ENCODE results near the gene CPNE6.
"Not testable (repeated sequence)": the region's sequence is repeated elsewhere in the genome, so short reads cannot be mapped to it uniquely, and the experiment has no call there.

Gene CPNE6

DNA sequence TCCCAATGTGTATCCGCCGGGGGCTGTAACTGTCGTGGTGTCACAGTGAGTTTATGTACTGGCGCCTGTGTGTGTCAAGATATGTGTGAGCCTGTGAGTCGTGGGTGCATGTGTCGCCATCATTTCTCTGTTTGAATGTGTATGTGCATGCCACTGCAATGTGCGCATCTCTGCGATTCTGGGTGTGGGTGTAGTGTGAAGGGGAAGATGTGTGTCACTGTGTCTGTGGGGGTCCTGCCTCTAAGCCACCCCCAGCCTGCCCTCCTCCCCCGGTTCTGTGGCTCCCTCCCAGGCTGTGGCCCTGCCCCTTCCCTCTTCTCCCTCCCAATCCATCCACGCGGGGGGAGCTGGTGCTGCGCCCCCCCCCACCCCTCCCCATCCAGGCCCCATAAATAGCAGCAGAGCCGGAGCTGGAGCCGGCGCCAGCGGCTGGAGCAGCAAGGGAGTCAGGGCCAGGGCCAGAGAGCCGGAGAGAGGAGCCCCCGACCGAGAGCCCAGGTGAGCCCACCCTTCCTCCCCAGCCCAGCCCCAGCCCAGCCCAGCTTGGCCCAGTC is at the start of gene CPNE6:
TSS of gene CPNE6 (plus strand) at position 419 of the 554 bp plus-strand sequence. CDS start 1,375 bp downstream, outside the sequence.
- DNase-seq (ENCODE audit: low read depth, low spot score), result no peak

DNA sequence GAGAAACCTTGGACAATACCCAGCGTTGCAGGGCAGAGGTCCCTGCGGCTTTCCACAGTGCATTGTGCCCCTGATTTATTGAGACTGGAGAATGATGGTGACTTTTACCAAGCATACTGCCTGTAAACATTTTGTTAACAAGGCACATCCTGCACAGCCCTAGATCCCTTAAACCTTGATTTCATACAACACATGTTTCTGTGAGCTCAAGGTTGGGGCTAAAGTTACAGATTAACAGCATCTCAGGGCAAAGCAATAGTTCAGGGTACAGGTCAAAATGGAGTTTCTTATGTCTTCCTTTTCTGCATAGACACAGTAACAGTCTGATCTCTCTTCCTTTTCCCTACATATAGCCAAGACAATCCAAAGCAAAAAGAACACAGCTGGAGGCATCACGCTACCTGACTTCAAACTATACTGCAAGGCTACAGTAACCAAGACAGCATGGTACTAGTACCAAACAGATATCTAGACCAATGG is 46.4 kb upstream of the CPNE6 start:
- not testable (repeated sequence) for DNase-seq (ENCODE audit: low read depth, low spot score)

DNA sequence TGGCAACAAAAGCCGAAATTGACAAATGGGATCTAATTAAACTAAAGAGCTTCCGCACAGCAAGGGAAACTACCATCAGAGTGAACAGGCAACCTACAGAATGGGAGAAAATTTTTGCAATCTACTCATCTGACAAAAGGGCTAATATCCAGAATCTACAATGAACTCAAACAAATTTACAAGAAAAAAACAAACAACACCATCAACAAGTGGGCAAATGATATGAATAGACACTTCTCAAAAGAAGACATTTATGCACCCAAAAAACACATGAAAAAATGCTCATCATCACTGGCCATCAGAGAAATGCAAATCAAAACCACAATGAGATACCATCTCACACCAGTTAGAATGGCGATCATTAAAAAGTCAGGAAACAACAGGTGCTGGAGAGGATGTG is 41.7 kb upstream of the CPNE6 start:
- DNase-seq (ENCODE audit: low read depth, low spot score), result not testable (repeated sequence)

DNA sequence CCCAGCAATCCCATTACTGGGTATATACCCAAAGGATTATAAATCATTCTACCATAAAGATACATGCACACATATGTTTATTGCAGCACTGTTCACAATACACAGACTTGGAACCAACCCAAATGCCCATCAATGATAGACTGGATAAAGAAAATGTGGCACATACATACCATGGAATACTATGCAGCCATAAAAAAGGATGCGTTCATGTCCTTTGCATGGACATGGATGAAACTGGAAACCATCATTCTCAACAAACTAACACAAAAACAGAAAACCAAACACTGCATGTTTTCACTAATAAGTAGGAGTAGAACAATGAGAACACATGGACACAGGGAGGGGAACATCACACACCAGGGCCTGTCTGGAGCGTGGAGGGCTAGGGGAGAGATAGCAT is 40.0 kb upstream of the CPNE6 start:
- DNase-seq (ENCODE audit: low read depth, low spot score), result not testable (repeated sequence)

DNA sequence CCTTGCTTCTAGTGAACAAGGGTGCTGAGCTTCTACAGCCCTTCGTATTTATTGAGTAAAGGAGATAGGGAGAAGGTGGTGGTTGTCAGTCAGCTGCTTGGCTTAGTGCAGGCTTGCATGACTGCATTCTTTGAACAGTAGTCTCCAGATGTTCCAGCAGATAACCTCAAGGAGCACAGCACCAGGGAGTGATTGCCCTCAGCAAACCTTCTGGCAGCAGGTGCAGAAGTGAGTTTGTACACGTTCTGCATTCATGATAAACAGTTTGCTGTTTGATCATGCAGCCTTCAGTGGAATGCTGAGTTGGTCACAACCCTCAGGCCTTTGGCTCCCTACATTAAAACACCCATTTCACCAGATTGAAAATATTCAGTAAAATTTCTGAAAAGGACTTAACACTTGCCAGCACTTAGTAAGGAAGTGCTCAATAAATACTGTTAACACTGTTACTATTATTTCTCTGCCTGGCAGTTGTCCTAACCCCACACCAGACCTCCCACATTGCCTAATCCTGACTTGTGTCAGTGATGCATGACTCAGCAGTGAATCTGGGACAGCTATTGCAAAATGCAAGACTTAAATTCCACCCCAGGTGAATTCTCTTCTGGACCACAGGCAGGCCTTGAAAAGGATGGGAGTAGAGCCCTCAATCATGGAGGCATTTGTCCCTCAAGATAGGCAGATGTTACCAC is 38.5 kb upstream of the CPNE6 start:
- DNase-seq (ENCODE audit: low read depth, low spot score), result no peak

DNA sequence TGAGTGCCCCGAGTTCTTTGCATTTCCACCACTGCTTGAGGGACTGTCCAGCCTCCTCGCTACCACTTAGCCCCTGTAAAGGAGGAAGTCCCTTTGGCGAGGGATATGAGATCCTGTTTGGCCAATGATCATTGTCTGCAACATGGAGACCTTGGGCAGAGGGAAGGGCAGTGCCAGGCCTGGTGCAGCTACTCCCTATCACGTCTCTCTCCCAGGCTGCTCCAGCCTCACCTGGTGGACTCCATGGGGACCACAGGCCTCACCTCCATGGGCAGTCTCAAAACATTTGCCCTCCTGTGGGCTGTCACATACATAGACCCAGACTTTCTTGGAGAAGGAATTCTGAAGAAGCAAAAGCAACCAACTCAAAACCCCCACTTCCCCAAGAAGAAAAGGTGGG is 35.6 kb upstream of the CPNE6 start:
- not testable (repeated sequence) for DNase-seq (ENCODE audit: low read depth, low spot score)

DNA sequence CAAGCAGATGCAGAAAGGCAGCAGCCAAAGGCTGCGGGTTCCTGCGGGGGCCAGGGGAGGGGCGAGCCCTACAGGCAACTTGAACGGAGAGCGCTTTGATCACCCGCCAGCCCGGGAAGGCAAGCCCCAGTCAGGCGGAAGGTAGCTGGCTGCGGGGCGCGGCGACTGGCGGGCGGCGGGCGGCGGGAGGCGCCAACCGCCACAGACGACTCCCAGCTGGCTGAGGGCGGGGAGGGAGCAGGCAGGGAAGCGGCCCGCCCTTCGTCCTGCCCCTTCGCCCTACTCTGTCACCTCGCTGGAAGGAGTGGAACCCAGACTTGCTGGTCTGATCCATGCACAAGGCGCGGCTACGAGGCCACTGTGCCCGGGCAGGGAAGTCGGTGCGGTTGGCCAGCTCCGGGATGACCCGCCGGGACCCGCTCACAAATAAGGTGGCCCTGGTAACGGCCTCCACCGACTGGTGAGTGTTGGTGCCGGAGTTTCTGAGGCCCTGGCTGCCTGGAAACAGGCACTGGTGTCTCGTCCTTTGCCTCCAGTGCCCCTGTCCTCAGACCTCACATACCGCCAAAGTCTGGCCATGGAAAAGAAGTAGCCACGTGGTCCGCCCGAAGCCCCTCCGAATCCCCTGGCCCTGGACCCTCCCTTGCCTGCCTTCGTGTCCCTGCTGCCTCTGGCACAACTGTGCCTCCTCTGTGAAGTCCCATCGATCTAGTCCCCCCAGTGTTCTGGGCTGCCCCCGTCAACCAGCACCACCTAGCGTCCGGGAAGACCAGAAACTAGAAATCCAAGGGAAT is 35.0 kb upstream of the CPNE6 start:
- peak; percentile 90 for DNase-seq (ENCODE audit: low read depth, low spot score)

DNA sequence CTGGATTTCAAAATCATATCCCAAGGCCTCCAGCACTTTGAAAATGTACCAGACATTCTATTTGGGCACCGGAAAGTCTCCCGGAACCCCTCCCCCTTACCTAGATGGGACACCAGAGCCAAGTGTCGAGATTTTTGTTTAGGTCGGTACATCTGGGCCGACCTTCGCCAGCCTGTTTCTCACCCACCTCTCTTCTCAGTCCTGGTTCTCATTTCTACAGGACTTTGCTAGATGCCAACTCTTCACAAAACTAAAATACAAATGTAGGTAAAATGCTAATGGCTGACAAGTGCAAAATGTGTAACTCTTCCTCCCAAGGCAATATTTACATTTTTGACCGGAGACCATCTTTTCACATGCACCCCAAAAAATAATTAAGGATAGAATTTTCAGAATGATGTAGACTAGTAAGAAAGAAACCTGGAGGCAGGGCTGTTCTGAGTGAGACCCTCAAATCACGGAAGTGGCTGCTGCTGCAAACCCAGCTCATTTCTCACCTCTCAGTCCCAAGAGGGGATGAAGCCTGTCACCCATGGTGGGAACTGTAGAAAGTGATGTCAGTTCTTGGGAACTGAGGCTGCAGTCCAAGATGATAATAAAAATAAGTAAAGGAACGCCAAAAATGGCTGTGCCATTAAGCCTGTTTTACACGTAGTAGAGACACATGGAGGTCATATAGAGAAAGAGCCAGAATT is 34.3 kb upstream of the CPNE6 start:
- DNase-seq (ENCODE audit: low read depth, low spot score), result not testable (repeated sequence)

DNA sequence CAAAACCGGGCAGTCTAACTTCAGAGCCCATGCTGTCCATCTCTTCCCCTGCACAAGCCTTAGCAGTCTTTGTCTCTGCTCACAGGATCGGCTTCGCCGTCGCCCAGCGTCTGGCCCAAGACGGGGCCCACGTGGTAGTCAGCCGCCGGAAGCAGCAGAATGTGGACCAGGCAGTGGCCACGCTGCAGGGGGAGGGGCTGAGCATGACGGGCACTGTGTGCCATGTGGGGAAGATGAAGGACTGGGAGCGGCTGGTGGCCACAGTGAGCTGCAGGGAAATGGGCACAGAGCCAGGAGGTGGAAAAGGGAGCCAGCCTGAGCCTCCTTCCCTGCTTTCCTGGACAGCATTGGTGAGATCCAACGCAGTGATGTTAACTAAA is 33.7 kb upstream of the CPNE6 start:
- no peak for DNase-seq (ENCODE audit: low read depth, low spot score)

DNA sequence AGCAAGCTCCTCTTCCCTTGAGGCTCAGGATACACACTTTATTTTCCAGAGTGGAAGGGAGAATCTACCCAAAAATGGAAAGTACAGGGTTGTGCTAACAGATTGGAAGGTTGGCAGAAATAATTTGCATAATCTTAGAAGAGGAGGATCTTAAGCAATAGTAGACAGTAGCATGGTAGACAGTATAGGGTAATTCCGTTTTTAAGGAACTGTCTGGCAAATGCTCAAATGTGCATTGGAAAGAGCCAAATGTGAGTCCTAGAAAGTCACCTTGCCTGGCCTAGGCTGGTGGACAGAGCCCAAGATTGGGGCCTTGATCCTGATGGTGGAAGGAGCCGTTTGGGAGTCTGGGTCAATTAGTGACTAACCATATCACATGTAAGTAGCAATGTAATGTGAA is 32.7 kb upstream of the CPNE6 start:
- DNase-seq (ENCODE audit: low read depth, low spot score), result no peak

DNA sequence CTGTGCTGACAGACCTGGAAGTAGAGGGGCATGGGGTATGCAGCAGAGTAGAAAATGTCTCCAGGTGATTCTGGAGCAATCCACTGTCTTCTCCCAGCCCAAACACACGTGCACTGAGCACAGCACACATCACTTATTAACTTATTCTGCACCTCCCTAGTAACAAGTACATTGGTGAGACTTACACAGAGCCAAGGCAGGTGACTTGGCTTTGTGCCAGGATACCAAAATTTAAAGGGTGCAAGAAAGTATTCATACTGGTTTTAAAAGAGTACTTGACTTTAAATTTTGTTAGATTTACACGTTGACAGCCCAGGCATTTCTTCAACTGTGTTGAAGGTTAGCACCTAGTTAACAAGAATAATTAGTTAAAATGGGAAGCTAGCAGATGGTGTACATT is 30.7 kb upstream of the CPNE6 start:
- no peak for DNase-seq (ENCODE audit: low read depth, low spot score)

DNA sequence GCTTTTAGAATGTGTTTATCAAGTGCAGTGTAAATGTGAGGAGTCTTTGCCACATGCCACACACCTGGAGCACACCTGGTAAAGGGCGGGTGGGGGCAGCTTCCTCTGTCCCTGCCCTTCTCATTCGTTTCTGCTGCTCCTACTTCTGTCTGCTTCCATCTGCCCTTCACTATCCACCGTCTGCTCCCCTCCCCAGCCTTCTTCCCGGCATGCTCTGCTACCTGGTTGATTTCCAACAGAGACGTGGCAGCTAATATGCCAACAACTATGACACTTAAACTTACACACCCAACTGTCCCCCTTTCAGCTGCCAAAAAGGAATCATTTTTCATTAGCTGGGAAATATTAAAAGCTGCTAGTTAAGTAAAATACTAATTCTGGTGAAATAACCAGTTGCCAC is 28.6 kb upstream of the CPNE6 start:
- no peak for DNase-seq (ENCODE audit: low read depth, low spot score)

DNA sequence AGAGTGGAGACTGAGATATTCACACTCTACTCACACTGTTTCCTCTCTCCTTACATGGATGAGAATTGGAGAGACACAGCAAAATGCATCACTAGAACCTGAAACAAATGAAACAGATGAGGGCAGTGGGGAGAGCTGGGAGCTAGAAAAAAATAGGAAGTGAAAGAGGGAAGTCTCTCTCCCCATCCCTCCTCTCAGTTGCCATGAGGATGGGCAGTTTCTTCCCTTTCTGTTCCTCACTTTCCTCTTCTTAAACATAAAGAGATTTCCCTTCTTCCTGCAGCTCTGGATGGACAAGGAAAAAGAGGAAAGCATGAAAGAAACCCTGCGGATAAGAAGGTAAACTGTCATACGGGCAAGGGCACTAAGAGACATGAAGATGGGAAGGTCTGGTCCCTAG is 22.4 kb upstream of the CPNE6 start:
- DNase-seq (ENCODE audit: low read depth, low spot score), result not testable (repeated sequence)

DNA sequence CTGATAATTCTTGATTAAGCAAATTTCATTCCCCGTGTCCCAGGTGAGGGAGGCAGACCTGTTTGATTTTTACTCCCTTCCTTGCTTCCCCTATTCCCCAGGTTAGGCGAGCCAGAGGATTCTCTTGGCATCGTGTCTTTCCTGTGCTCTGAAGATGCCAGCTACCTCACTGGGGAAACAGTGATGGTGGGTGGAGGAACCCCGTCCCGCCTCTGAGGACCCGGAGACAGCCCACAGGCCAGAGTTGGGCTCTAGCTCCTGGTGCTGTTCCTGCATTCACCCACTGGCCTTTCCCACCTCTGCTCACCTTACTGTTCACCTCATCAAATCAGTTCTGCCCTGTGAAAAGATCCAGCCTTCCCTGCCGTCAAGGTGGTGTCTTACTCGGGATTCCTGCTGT is 20.6 kb upstream of the CPNE6 start:
- not testable (repeated sequence) for DNase-seq (ENCODE audit: low read depth, low spot score)

DNA sequence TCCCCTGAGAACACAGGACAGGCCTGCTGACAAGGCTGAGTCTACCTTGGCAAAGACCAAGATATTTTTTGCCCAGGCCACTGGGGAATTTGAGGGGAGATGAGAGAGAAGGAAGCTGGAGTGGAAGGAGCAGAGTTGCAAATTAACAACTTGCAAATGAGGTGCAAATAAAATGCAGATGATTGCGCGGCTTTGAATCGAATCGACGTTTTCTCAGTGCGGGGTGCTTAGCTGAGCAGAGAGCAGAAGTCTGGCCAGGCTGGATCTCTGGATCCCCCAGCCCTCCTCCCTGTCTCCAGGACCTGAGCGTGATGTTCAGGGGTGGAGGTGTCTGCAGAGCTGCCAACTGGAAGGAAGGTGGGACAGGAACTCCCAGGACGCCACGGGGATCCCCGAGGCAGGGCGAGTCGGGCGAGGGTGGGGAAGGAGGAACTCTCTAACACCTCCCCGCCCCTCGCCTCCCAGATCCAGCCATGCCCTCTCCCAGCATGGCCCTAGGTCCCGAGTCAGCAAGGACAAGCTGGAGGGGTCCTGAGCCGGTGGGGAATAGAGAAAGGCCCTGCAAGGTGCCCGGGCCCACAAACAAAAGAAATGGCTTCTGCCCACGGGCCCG is 20.1 kb upstream of the CPNE6 start:
- DNase-seq (ENCODE audit: low read depth, low spot score), result peak; percentile 35

DNA sequence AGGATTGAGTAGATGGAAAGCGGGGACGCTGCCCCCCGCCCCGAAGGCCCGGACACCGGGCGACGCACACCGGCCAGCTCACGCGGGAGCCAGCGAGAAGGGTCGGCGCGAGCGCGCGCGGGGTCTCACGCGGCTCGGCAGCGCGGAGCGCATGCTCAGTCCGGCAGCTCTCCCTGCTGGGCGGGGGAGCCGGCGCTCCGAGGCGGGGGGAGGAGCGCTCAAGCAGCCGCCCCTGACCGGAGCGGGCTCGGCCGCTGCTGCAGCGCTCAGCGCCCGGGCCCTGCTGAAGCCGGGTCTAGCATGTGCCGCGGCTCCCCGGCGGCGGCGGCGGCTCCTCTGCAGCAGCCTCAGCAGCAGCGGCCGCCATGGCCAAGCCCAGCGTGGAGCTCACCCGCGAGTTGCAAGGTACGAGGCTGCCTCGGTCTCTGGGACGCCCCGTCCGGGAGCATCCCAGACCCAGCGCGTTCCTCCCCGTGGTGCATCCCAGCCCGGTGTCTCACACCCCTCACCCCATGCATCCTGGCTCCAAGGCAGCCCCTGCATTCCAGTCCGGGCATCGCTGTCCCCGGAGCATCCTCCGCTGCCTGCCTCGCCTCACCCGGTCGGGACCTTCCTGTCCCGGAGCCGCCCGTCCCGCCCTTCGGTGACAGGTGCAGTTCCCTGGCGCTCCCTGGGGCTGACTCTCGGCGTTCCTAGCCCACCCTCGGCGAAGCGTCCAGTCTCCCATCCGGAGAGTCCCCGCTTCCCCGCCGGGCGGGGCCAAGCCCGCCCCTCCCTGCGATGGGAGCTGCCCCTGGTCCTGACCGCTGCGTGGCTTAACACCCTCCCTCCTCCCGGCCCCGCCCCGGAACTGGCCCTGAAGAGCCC is 19.3 kb upstream of the CPNE6 start, which contains the start of gene CARMIL3:
TSS of gene CARMIL3 (plus strand) at position 221 of the 867 bp plus-strand sequence. CDS start at position 366, 145 bp downstream.
- peak; percentile 72 for DNase-seq (ENCODE audit: low read depth, low spot score)

DNA sequence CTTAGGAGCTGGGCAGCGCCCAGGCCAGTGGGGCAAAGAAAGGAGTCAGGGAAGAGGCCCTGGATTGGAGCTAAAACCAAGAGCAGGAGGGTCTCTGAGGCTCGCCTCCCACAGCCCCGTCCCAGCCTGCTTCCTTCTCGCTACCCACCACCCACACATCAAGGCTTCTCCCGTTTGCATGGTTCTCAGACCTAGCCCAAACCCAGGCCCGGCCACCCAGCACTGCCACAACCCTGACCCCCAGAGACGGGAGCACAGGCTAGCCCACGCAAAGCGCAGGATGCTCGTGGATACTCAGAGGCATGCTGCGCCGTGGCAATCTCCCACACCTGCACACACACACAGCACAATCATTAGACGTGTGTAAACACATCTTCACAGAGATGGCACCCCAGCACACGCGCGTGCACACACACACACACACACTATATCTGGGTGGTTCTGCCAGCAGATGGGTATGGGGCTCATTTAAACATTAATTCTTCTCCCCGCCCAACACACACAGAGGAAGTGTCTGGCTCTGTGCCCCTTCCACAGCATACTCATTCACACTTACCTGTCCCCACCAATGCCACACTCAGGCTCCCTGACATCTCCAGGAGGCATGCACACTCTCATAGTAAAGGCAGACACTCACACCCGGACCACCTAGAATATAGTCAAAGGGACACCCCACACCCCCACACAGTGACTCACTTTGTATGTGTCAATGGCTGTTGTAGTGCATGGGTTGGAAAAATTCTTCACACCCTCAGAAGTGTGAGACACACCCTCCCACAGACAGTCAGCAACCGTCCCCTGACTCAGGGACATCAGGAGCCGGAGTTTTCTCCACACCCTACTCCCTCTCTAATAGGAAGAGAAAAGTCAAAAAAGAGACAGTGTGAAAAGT is 18.5 kb upstream of the CPNE6 start:
- no peak for DNase-seq (ENCODE audit: low read depth, low spot score)

DNA sequence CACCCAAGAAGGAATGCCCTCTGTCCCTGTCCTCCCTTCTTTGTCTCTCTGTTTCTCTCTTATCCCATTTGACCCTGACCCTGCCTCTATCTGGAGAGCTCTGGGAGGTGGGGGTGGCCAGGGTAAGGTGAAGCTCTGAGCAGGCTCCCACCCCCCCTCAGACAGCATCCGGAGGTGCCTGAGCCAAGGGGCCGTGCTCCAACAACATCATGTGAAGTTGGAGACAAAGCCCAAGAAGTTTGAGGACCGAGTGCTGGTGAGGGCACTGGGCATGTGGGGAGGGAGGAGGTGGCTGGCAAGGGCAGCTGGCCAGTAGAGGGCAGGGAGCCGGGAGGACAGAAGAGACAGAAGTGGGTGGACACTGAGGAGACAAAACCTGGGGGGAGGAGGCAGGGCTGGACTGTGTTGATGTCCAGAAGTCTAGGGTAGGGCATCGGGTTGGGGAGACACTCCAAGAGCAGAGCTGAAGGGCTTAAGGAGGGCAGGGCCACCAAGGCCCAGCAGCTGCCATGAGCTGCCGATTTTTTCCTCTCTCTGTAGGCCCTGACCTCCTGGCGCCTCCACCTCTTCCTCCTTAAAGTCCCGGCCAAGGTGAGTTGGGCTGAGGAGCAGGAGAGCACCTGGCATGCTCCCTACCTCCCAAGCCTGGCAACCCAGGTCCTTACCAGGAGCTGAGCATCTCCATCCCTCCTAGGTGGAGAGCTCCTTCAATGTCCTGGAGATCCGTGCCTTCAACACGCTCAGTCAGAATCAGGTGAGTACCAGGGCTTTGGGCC is 17.6 kb upstream of the CPNE6 start:
- DNase-seq (ENCODE audit: low read depth, low spot score), result no peak

DNA sequence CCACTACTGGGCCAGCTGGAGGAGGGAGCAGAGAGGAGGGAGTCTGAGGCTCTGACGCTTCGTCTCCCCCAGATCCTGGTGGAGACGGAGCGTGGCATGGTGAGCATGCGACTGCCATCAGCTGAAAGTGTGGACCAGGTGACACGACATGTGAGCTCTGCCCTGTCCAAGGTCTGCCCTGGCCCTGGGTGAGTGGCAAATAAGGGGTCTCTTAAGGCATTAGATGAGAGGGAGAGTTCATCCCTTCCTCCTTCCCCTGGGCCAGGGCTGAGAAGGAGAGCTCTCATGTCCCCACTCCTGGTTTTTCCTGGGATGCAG is 17.1 kb upstream of the CPNE6 start:
- no peak for DNase-seq (ENCODE audit: low read depth, low spot score)

Data from ELF-1 (cell line).